WERI-Rb-1 (cell line): Measurements from ENCODE around the gene P2RY12.

Source experiments
- DNase-seq: peaks from one replicate; pipeline ENCODE4 v3.0.0-alpha.2; 2020
- H3K27ac ChIP-seq: fragments of 250-450 bp; sonication (Bioruptor Pico); 2 replicates; pipeline ENCODE4 v1.5.1; 2020; ENCODE audit warnings: mild to moderate bottlenecking, moderate library complexity
- H3K27me3 ChIP-seq: fragments of 250-450 bp; sonication (Bioruptor Pico); 2 replicates; pipeline ENCODE4 v1.5.1; 2021; ENCODE audit warnings: mild to moderate bottlenecking, low read depth, moderate library complexity; ENCODE audit not compliant: insufficient read depth, severe bottlenecking
- H3K36me3 ChIP-seq: fragments of 250-450 bp; sonication (Bioruptor Pico); 2 replicates; pipeline ENCODE4 v1.5.1; 2020; ENCODE audit warnings: mild to moderate bottlenecking, moderate library complexity
- H3K4me3 ChIP-seq: 2 replicates; pipeline ENCODE4 v1.5.1; 2011; ENCODE audit warnings: low read depth, mild to moderate bottlenecking, control low read depth, low read length
- H3K9me3 ChIP-seq: fragments of 250-450 bp; sonication (Bioruptor Pico); 2 replicates; pipeline ENCODE4 v1.5.1; 2021; ENCODE audit warnings: mild to moderate bottlenecking, moderate library complexity; ENCODE audit not compliant: severe bottlenecking
- TF ChIP-seq, protein P1 (sequence below): IDR thresholded peaks from 2 replicates; pipeline ENCODE4 v1.5.1; 2011; ENCODE audit warnings: low read depth, mild to moderate bottlenecking, control low read depth, inconsistent platforms, low read length

Gene P2RY12

GRCh38 chr3:151391720-151392119, 7.2 kb upstream of the P2RY12 start:
- TF ChIP-seq, protein P1, sequence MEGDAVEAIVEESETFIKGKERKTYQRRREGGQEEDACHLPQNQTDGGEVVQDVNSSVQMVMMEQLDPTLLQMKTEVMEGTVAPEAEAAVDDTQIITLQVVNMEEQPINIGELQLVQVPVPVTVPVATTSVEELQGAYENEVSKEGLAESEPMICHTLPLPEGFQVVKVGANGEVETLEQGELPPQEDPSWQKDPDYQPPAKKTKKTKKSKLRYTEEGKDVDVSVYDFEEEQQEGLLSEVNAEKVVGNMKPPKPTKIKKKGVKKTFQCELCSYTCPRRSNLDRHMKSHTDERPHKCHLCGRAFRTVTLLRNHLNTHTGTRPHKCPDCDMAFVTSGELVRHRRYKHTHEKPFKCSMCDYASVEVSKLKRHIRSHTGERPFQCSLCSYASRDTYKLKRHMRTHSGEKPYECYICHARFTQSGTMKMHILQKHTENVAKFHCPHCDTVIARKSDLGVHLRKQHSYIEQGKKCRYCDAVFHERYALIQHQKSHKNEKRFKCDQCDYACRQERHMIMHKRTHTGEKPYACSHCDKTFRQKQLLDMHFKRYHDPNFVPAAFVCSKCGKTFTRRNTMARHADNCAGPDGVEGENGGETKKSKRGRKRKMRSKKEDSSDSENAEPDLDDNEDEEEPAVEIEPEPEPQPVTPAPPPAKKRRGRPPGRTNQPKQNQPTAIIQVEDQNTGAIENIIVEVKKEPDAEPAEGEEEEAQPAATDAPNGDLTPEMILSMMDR: no peak

GRCh38 chr3:151387842-151388241, 3.3 kb upstream of the P2RY12 start:
- DNase-seq: no peak
- TF ChIP-seq, protein P1: no peak
- Histone ChIP-seq H3K36me3 (no peaks in the 10 kb centered on the region), H3K27me3 (no peaks in the 10 kb centered on the region), H3K9me3 (no peaks in the 10 kb centered on the region), H3K4me3 (no peak overlapping the region), H3K27ac (no peak overlapping the region)

More at GRCh38 chr3:151391720-151392119, 7.2 kb upstream of the P2RY12 start:
- Histone ChIP-seq H3K4me3 (no peak overlapping the region), H3K27me3 (no peaks in the 10 kb centered on the region), H3K9me3 (no peaks in the 10 kb centered on the region), H3K36me3 (no peaks in the 10 kb centered on the region), H3K27ac (no peak overlapping the region)
- no peak for DNase-seq

DNA sequence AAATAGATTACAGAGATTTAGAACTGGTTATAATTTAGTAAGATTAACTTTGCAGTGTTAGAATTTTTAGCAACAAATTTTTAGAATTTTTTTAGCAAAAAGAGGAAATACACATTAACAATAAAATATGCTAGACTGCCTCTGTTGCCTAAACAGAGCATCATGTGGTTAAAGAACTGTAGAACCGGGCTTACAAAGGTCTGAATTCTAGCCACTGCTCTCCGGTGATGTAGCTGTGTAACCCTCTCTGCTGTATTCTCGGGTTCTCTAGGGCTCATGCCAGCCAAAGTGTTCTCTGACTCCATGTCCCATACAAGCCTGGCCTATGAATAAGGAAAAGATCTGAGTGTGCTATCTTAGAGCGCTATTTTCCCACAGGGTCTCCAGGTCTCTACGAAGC, 2.9 kb upstream of the P2RY12 start:
- no peak for DNase-seq
- H3K9me3 ChIP-seq: no peaks in the 10 kb centered on the region
- H3K27ac ChIP-seq: no peak overlapping the region
- H3K4me3 ChIP-seq: no peak overlapping the region
- H3K27me3 ChIP-seq: no peaks in the 10 kb centered on the region
- TF ChIP-seq, protein P1: no peak
- H3K36me3 ChIP-seq: no peaks in the 10 kb centered on the region

DNA sequence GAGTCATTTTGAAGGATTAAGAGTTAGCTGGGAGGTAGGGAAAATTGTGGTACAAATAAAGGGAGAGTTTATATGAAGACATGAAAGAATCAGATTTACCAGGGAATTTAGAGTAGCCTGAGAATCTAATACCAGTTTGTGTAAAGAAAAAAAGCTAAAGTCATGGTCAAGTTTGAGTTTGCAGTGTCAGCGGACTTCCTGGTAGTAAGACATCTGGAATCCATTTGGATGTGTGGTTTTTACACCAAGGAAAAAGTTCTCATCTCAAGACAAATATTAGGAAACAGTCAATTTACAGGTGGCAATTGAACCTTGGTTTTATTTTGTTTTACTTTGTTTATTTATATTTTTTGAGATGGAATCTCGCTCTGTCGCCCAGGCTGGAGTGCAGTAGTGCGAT, 1.5 kb upstream of the P2RY12 start:
- TF ChIP-seq, protein P1: no peak
- no peaks in the 10 kb centered on the region for H3K36me3 ChIP-seq
- no peak for DNase-seq
- H3K27me3 ChIP-seq: no peaks in the 10 kb centered on the region
- H3K9me3 ChIP-seq: no peaks in the 10 kb centered on the region
- H3K27ac ChIP-seq: no peak overlapping the region
- no peak overlapping the region for H3K4me3 ChIP-seq

GRCh38 chr3:151383956-151384355, 597 bp downstream of the P2RY12 start:
- Histone ChIP-seq H3K9me3 (no peaks in the 10 kb centered on the region), H3K36me3 (no peaks in the 10 kb centered on the region), H3K4me3 (no peak overlapping the region), H3K27ac (no peak overlapping the region), H3K27me3 (no peaks in the 10 kb centered on the region)
- TF ChIP-seq, protein P1: no peak
- DNase-seq: no peak

DNA sequence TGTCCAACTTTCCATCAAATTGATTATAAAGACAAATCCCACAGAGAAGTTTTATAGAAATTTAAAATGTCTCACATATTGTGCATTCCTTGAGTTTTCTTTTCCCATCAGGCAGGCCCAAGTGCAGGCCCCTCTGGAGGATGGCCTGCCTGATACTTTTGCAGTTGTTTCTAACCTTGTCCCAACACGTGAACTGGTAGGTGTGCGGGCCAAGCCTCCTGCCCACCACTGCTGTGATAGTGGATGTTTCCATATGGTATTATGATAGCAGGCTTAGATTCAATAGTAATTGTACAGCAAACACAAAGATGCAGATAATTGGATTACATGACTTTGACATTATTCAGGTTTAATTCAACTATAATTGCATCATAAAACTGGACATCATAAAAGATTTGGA, 1.4 kb downstream of the P2RY12 start:
- no peak for DNase-seq
- no peak overlapping the region for H3K27ac ChIP-seq
- TF ChIP-seq, protein P1: no peak
- H3K4me3 ChIP-seq: no peak overlapping the region
- no peaks in the 10 kb centered on the region for H3K36me3 ChIP-seq
- H3K27me3 ChIP-seq: no peaks in the 10 kb centered on the region
- no peaks in the 10 kb centered on the region for H3K9me3 ChIP-seq
